Esophagus muscularis mucosa (tissue), 2 donors: ENCODE data around the gene APLP2.

Experiments
- POLR2A ChIP-seq: fragments of 450-650 bp; IDR thresholded peaks from one replicate; pipeline ENCODE4 v1.6.1; 2017; ENCODE audit warnings: antibody characterized with exemption, moderate library complexity, mild to moderate bottlenecking, low read depth
- POLR2AphosphoS5 ChIP-seq, 2 donors: sonication (generic); formaldehyde crosslinking; IDR thresholded peaks; one replicate each; pipeline ENCODE4 v1.6.1; 2017; ENCODE audit warnings: antibody characterized with exemption in 2 of 2

GRCh38 chr11:130183878-130184610, 114.3 kb downstream of the APLP2 start:
- TF ChIP-seq POLR2A: no peak
- TF ChIP-seq POLR2AphosphoS5 (IDR thresholded peaks at IDR 0.05): no peak
